GM21360 (cell line): ENCODE results near the gene LTC4S.

Source experiments
- ATAC-seq: cut with Tn5 transposase; IDR thresholded peaks from one replicate; pipeline ENCODE4 v1.9.1; 2021; ENCODE audit warnings: mild to moderate bottlenecking, moderate library complexity; ENCODE audit not compliant: unreplicated experiment

Gene LTC4S

GRCh38 chr5:179795049-179795862, 1.5 kb downstream of the LTC4S start:
- ATAC-seq = peak; percentile 1

- peak; percentile 67 for ATAC-seq
Observed at GRCh38 chr5:179795863-179796833, 2.4 kb downstream of the LTC4S start.

GRCh38 chr5:179796877-179797608, 3.3 kb downstream of the LTC4S start:
- ATAC-seq = no peak

GRCh38 chr5:179797741-179798140, 4.0 kb downstream of the LTC4S start:
- ATAC-seq = no peak

- no peak for ATAC-seq
Observed at GRCh38 chr5:179798144-179798770, 4.5 kb downstream of the LTC4S start.

- ATAC-seq = no peak
Observed at GRCh38 chr5:179798771-179799643, 5.2 kb downstream of the LTC4S start.

GRCh38 chr5:179799644-179799973, 5.8 kb downstream of the LTC4S start:
- ATAC-seq = no peak

- no peak for ATAC-seq
Observed at GRCh38 chr5:179800071-179800695, 6.4 kb downstream of the LTC4S start.

- no peak for ATAC-seq
Observed at GRCh38 chr5:179800696-179801201, 7.0 kb downstream of the LTC4S start.

GRCh38 chr5:179801304-179802206, 7.8 kb downstream of the LTC4S start:
- ATAC-seq = no peak

GRCh38 chr5:179802207-179802883, 8.6 kb downstream of the LTC4S start:
- no peak for ATAC-seq

- no peak for ATAC-seq
Observed at GRCh38 chr5:179802950-179803562, 9.3 kb downstream of the LTC4S start.

GRCh38 chr5:179803651-179804554, 10.1 kb downstream of the LTC4S start:
- ATAC-seq = no peak

- ATAC-seq = no peak
Observed at GRCh38 chr5:179804555-179804947, 10.8 kb downstream of the LTC4S start.

GRCh38 chr5:179805070-179805528, 11.3 kb downstream of the LTC4S start:
- ATAC-seq = no peak
